NCI-H1436 treated with DMSO at 0.1 percent for 48 hours (cell line): Measurements from ENCODE around the gene TMEM125.

ENCODE experiments used
- DNase-seq: peaks from one replicate; lab custom pipeline; 2025; lab: John Stamatoyannopoulos, UW

Gene TMEM125

DNA sequence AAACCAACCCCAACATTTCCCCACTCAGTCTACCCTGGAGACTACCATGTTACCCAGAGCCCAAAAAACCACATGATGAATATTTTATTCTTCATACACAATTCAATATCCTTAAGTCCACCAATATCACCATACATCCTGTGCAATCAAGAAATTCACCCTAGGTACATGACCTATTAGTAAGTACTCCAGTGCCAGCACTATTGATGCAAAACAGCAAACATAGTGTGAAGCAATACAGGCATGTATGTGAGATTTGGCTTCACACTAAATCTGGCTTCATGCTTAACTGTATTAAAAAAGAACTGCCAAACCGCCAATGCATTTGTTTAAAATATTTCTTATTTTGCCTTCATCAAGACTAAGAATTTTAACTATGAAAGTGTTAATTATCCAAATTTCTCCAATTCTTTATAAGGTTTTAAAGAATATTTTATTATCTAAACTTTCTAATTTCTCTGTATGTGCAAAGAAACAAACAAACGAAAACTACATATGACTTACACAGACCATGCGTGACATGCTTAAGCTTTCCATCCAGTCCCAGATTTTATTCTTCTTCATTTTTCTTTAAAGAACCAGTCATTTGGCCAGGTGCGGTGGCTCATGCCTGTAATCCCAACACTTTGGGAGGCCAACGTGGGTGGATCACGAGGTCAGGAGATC, 22.4 kb upstream of the TMEM125 start:
- DNase-seq, result no peak

DNA sequence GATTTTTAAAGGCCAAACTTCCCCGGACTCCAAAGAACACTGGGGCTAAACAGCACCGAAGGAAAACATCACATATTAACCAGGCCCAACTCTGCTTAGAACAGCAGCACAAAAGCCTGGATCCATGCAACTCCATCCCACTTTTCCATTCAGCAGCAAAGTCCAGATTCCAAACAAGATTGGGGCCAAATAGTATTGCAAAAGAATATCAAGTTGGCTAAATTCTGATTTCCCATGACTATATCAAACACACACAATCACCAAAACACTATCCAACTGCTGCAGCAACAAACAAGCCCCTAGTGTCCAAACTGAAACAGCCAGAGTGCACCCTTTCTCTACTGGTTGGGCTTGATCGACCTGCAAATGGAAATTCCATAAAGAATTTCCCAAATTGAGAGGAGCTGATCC, 19.4 kb upstream of the TMEM125 start:
- DNase-seq, result no peak

DNA sequence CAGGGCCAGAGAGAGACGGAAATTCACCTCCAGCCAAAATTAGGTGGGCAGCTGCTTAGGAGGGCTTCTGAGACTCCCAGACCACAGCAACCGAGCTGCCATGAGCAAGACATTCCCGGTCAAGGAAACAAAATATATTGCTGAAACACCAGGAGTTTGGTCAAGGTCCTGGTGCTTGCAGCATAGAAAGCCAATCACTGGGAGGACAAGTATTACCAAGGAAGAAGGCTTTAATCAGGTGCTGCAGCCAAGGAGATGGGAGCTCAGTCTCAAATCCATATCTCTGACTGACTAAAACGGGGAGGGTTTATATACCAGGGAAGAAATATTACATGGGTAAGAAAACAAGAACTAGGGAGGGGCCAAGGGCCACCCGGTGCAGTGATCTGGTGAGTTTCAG, 18.8 kb upstream of the TMEM125 start:
- no peak for DNase-seq

DNA sequence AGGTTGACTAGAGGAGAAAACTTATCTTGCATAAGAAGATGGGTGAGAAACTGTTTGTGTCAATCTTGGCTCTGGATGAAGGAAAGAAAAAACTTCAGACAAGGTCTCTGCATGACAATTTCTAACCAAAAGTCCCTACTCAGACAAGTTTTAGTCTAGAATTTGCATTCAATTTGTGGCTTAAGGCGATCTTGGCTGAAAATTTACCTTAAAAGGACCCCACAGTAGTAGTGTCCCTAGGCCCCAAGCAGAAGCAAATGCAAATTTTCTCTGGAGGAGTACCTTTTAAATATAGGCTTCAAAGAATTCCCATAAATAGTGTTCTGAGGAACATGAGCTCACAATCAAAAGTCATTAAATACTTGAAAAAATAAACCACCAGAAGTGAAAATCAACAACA, 17.6 kb upstream of the TMEM125 start:
- DNase-seq, result no peak

DNA sequence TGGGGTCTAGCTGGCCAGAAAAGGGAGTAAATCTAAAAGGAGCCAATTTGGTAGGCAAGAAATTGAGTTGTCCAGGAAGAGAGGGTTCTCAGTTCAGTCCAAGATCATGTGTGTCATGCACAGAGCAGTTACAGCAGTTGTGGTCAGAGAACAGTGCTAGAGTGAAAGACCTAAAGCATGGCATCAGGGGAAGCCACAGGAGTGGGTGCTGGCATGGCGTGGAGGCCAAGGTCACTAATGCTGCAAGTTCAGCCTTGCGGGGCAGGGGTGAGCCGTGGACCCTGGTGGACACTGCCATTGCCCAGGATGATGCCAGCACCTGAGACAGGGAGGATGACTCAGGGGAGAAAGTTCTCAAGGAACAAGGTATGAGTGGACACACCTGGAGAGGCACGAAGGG, 16.6 kb upstream of the TMEM125 start:
- DNase-seq, result no peak

DNA sequence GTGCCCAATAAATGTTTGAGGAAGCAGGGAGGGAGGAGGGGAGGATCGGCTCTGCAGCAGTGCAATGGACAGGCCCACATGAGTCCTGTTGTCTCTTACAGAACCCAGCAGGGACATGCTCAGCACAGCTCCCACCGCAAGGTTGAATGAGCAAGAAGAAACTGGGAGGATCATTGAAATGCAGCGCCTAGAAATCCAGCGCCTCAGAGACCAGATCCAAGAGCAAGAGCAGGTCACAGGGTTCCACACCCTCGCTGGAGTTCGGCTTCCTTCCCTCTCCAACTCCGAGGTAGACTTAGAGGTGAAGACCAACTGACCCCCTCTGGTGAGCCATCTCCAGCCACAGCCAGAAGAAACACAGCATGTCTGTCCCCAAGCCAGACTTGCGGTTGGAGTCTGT, 15.9 kb upstream of the TMEM125 start:
- DNase-seq, result no peak

DNA sequence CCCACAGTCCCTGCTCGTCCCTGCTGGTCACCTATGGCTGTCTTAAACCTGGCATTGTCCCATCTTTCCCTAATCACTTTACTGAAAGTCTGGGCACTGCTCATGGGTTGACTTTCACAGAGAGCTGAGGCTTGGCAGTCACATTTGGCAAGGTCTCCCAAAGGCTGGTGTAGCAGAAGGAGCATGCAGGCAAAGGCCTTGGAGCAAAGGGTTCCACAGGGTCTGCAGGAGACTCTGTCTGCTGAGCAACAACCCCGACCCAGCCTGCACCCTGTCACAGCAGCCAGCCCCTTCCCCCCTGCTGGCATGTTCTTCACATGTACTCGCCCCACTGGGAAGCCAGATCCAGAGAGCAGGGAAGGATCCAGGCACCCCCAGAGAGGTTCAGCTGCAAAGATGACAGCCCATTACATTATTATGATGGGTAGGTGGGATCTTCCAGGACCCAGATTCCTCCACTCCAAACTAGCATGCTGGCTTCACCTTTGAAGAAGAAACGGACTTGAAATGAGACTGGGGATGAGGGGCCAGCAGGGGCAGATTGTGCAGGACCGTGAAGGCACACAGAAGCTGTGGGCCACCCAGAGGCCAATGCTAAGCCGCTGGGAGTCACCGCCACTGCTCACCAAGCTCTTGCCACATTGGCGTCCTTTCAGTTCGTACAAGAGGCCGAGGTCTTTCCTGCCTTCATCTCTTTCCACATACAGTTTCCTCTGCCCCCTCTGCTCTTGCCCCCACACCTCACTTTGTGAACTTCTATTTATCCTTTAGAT, 14.2 kb upstream of the TMEM125 start:
- DNase-seq, result no peak

DNA sequence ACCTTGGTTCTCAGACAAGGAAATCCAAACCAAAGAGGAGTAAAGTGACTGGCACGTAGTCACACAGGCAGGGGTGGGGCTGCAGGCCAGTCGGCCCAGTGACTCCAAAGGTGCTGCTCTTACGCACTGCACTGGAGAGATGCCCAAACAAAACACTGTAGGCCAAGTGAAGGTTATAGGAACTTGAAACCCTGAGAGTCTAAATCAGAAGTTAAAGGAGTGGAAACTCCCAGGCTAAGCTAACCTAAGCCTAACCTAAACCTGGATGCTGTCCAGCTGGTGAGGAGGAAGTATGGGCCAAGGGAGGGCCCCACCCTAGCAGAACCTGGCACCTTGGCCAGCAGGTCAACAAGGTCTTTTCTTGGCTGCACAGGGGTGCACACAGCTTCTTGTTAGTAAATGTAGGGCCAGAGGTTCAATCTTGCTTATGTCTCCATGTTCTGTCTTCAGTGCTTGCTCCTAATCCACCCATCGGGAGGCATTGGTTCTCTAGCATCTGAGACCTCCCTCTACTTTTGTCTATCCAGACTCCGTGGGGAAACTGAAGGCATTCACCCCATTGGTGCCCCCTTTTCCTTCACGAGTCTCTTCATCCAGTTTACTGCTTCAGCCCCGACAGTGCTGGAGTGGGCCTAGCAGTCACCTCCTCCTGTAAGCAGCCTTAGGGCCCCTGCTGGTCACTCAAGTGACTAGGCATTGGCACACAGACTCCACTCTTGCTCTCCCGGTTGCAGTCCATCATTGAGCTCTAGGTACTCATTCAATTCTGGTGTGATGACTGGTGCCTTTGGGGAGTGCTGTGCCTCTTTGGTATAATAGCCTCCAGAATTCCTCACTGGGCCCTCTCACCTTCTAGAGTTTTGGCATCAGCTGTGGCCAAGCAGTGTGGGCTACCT, 12.9 kb upstream of the TMEM125 start:
- no peak for DNase-seq

DNA sequence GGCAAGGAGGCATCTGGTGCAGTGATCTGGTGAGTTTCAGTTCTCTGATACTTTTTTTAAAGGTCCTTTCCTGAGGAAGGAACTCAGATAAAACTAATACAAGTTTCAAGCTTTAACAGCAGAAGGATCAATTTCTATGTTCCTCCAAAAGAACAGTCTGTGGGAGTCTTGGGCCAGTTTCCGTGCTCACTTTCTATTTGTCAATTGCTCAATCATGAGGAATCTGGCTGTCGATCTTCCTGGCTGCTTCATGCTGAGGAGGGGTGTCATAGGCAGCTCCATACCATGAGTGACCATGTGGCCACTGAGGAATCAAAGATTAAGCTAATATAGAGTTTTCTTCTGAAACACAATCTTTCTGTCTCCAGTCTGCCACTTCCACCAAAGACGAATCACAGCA, 11.4 kb upstream of the TMEM125 start:
- DNase-seq, result no peak

DNA sequence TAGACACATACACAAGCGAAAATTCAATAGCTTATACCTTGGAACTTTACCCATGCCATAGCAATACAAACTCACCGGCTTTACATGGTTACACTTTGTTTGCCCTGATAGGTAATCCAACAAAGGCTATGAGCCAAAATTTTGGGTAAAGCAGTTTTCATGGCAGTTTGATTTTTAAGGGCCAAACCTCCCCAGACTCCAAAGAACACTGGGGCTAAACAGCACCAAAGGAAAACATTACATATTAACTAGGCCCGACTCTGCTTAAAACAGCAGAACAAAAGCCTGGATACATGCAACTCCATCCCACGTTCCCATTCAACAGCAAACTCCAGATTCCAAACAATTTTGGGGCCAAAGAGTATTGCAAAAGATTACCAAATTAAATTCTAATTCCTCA, 4.4 kb upstream of the TMEM125 start:
- no peak for DNase-seq

DNA sequence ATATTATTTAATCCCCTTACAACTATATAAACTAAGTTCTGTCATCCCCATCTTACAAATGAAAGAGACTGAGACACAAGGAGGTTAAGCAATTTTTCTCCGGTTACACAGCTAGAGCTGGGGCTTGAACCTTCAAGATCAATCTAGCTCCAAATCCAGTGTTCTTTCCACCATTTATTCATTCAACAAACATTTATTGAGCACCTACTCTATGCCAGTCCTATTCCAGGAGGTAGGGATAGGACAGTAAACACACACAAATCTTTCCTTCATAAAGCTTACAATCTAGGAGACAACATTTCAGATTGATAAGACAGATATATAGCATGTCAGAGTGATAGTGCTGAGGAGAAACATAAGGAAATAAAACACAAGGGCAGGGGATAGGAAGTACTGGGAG, 2.9 kb upstream of the TMEM125 start:
- DNase-seq, result no peak

DNA sequence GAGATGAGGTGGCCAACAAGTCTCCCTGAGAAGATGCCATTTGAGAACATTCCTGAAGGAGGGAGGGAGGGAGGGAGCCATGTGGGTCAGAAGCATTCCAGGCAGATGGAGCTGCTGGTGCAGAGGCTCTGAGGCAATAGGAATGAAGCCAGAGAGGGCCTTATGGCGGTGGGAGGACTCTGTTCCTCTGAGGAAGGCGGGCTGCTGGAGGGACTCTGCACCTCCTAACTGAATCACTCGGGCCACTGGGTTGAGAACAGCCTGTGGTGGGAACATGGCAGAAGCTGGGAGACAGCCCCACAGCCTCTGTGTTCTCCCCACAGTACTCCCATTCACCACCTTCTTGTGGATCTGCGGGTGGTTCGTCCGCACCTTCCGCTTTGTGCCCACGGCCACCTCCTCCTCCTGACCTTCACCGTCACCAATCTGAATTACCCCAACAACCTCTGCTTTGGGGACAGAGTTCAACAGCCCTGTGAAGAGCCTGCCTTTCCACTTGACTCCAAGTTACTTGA, 2.4 kb upstream of the TMEM125 start:
- no peak for DNase-seq

DNA sequence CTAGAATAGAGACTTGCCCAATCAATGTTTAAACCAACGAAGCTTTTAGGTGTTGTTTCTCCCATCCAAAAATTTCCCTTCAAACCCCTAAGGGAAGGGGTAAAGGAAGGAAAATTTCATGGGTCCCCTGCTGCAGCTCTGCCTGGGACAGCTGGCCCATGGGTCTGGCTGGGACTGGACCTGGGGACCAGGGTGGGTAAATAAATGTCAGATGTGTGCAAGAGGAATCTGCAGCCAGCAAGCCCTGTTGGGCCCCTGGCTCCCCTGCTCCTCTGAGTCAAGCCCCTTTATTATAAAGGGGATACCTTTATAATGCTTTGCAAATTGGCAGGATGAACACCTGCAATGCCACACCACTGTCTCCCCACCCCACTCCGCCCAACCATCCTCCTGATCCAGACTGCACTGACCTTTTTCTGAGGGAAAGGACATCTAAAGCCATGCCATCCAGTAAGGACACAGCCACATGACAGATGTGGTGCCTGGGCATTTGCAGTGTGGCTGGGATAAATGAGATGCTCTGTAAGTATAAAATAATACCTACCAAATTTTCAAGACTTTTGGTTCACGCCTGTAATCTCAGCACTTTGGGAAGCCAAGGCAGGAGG, 1.9 kb upstream of the TMEM125 start:
- DNase-seq, result no peak

DNA sequence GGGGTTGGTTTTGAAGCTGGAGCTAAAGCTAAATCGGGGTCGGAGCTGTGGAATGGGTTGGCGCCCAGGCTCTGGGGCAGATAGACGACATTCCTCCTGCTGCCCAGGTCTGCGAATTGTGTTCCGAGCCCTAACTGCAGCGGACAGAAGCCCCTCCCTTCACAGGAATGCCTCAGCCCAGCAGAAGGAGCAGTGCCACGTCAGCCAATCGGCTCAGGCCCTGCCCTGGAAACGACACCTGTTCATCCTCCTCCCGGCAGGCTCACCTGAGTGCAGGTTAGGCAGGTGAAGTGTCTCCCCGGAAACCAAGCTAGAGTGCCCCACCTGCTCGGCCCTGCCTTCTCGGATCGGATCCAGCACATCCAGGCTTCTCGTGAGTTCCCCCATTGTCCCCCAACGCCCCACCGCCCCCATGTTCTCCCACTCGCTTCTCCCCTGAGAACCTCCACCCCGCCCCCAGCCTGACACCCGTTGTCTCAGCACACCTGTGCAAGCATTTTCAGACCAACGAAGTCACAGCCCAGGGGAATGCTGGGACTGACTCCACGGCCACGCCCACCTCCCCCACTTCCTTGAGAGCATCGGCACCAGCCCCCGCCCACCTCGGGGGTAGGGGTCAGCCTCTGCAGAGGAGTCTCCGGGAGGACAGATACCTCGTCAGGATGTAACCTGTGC, 775 bp downstream of the TMEM125 start:
- no peak for DNase-seq

DNA sequence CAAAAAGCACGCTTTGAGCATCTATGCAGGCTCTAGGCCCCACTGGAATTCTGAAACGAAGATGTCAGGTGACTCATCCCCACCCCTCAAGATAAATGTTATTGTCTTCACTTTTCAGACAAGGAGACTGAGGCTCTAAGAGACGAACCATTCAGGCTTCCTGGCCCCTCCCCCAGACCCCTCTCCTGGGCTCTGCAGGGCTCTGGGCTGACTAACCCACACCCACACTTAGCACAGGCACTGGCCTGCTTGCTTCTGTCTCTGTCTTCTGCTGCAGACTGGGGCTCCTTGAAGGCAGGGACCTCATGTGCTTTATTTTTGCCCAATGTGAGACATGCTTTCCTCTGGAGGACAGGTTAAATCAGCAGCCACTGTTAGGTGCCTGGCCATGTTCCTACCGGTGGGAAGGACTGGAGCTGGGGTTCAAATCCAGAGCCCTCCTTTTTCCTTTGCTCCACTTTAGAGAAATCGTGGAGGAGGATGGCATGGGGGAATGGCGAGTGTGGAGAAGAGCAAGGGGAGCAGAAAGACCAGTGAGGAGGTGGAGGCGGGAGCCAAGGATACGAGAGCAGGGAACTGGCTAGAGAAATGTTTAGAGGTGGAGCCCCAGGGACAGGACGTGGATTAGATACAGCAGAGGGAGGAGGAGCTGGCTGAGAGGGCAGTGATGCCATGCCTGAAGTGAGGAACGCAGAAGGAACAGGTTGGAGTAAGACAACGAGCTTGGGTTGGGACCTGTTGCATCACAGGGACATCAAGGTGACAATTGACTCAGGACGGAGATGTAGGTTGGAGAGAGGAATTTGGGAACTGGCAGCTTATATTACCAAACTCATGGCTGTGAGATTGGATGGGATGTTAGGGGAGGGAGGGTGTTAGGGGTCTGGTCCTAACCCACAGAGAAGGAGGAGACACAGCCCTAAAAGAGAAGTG, 1.7 kb downstream of the TMEM125 start:
- no peak for DNase-seq

DNA sequence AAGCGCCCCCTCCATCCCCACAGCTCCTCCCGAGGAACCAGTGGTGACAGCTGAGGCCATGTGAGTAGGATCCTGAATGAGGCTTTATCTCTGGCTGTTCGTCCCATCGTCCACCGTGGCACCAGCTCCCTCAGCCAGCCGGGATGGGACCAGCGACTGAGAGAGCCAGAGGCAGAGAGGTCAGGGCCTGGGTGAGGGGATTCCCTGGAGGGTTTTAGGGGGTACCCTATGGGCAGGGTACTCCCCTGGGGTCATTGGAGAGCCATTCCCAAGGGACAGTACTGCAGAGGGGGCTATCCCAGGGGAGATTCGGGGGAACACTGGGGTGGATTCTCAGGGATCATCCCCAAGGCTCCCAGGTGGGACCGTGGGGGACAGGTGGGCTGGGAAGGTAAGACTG, 2.4 kb downstream of the TMEM125 start:
- DNase-seq, result no peak

DNA sequence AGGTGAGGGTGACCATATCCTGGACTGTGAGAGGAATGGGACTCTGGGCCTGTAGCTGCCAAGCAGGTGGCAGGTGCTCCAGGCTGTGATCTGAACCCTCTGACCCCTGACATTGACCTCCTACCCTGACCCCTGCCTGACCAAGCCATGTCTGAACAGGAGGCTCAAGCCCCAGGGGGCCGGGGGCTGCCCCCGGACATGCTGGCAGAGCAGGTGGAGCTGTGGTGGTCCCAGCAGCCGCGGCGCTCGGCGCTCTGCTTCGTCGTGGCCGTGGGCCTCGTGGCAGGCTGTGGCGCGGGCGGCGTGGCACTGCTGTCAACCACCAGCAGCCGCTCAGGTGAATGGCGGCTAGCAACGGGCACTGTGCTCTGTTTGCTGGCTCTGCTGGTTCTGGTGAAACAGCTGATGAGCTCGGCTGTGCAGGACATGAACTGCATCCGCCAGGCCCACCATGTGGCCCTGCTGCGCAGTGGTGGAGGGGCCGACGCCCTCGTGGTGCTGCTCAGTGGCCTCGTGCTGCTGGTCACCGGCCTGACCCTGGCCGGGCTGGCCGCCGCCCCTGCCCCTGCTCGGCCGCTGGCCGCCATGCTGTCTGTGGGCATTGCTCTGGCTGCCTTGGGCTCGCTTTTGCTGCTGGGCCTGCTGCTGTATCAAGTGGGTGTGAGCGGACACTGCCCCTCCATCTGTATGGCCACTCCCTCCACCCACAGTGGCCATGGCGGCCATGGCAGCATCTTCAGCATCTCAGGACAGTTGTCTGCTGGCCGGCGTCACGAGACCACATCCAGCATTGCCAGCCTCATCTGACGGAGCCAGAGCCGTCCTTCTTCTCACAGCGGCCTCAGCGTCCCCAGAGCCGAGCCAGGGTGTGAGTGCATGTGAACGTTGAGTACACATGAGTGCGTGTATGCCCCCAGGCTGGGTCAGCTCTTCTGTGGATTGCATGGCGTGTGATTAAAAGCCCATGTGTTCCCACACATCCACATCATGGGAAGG, 3.1 kb downstream of the TMEM125 start:
- no peak for DNase-seq

DNA sequence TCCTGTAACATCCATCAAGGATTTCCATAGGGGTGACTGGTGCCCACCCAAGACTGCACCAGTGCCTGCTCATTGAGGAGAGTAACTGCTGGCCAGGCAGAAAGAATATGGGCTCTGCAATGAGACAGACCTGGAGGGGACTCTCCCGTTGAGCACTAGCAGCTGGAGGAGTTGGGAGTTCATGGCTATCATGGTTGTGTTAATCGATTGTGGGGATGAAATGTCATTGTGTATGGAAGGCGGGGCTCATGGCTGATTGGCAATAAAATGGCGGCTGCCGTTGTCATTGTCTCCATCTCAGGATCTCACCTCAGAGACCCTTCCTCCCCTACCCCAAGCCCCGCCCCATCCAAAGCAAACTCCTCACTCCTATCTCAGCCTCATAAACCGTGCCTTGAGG, 3.9 kb downstream of the TMEM125 start:
- no peak for DNase-seq

DNA sequence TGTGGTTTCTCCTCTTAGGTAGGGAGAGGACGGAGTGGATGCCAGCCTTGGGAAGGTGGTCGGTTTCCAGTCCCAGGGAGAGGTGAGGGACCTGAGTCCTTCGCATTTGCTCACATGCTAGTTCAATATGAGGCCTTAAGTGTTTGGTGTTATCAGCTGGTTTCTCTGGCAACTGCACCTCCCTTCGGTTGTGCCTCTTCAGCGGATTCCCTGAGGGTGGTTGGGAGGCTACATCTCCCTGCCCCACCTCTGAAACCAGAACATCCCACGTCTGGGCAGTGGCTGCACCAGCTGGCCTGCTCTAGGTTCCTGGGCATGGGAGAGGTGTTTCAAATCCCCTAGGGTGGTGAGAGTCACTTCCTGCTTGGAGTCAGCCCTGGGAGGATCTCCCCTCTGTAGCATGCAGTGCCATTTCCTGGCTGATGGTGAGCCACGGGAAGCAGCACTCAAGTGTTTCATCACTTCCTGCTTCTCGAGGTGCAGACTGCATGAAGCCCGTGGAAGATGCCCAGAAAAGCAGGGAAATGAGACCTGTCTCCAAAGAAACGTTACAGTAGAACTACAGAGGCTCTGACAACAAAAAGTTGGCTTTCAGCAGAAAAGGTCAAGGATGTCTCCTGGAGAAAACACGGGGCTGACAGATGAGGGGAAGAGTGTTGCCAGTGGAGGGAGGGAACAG, 4.5 kb downstream of the TMEM125 start:
- DNase-seq, result no peak
